Measurements from ENCODE around the gene PCNP. TPM values are rescaled to one million over a fixed set of nuclear protein-coding genes. Genes with fewer than 3 reads are reported as not detected.
"Not testable (repeated sequence)": the region's sequence is repeated elsewhere in the genome, so short reads cannot be mapped to it uniquely, and the experiment has no call there.

Gene PCNP, protein sequence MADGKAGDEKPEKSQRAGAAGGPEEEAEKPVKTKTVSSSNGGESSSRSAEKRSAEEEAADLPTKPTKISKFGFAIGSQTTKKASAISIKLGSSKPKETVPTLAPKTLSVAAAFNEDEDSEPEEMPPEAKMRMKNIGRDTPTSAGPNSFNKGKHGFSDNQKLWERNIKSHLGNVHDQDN
- polyA plus RNA-seq (2013, experiment 1 of 2; ENCODE audit: insufficient read length), result 130 TPM
- polyA plus RNA-seq (2013, experiment 2 of 2; ENCODE audit: insufficient read length), result 137 TPM

DNA sequence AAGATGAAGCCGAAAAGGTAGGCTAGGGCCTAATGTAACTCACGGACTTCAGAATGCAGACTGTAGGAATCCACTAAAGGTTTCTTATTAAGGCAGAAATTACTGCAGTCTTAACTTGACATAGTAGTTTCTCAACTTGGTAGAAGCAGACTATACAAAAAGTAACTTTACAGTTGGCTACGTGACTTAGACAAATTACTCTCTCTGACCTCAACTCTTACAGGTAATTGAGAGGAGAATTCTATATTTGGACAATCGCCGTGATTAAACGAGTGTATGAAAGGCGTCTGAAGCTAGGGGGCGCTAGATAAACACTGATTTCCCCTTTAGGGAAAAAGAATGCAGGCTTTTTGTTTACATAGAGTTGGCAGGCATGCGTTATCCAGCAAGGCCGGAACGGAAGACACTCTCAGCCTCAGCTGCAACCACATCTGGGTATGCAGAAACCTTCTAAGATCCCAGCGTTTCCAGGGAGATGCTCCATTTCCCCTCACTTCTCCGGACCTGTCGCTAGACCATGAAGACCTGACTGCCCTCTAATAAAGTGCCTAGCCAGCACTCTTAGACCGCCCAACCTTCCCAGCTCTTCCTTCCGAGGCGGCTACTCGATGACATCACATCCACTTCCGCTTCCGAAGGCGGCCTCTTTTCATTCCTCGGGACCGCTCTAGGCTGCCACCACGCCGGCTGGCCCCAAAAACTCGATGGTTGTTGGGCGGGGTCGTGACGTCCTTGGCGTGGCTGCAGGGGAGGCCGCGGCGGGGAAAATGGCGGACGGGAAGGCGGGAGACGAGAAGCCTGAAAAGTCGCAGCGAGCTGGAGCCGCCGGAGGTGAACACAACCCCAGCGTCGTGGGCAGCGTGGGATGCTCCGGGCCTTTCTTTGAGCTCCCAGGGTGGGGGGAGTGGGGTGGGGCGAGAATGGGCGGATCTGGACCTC lies at the start of gene PCNP:
Gene PCNP, plus strand, starts transcription at position 732 of the 939 bp plus-strand sequence. Its CDS starts 36 bp downstream, at position 768.
- DNase-seq, result peak; percentile 99

DNA sequence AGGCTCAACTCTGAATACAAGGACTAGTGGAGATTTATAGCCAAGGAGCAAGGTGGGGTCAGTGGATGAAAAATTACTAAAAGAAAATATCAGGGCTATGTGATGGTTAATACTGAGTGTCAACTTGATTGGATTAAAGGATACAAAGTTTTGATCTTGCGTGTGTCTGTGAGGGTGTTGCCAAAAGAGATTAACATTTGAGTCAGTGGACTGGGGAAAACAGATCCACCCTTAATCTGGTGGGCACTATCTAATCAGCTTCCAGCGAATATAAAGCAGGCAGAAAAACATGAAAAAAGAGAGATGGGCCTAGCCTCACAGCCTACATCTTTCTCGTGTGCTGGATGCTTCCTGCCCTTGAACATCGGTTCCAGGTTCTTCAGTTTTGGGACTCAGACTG lies 46.5 kb upstream of the PCNP start:
- DNase-seq, result no peak

DNA sequence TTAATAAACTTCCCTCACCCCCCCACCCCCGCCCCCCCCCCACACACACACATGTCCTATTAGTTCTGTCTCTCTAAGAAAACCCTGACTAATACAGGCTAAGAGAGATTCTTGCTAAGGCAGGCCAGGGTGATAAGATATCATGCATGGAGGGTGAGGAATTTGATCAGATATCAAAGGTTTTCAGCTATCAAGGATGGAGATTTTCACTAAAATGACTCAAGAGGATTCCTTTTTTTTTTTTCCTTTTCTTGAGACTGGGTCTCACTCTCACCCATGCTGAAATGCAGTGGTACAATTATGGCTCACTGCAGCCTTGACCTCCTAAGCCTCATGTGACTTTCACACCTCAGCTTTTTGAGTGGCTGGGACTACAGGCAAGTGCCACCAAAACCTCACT lies 46.1 kb upstream of the PCNP start:
- no peak for DNase-seq

DNA sequence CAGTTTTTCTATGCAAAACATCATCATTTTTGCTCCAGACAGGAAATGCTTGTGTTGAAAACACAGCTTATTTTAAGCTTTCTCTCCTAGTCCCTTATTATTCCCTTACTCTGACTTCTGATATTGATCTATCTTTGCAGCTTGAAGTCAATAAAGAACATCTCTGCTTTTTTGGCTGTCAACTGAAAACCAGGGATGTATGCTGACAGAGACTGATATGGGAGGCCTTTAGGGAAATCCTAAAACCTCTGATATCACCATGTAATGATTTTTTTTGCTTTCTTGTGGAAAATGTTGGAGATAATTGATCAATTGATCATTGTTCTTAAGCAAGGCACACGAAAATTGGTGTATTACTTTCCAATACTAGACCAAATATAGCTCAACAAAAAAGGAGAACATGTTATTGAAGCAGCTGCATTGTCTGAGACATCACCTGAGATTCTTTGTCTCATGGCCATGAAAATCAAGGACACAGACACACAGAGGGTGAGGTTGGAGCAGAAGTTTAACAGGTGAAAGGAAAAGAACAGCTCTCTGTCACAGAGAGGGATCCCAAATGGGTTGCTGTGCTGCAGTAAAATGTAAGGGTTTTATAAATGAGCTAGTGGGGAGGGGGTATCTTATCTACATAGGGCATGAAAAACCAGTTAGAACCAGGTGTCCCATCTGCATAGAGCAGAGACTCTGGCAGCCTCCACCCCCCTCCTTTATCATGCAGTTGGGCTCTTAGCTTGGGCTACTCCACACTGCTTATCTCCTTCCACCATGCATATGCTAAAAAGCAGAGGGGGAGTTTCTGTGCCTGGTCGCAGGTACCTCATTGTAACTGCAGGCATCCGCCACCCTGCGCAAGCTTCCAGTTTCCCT lies 43.9 kb upstream of the PCNP start:
- no peak for DNase-seq

DNA sequence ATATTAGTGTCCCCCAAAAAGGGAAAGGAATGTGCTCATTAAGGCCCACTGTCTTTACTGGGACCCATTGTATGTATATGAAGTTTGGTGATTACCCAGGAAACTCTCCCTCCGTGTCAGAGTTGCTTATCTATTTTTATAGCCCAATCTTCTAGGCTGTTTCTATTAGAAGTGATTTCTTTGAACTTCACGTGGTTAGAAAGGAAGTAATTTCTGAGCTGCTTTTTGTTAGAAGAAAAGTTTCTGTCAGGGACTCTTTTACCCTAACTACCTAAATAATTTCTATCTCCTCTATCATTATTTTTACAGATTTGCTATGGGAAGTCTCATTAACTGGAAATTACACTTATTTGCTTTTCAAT lies 43.3 kb upstream of the PCNP start:
- no peak for DNase-seq

DNA sequence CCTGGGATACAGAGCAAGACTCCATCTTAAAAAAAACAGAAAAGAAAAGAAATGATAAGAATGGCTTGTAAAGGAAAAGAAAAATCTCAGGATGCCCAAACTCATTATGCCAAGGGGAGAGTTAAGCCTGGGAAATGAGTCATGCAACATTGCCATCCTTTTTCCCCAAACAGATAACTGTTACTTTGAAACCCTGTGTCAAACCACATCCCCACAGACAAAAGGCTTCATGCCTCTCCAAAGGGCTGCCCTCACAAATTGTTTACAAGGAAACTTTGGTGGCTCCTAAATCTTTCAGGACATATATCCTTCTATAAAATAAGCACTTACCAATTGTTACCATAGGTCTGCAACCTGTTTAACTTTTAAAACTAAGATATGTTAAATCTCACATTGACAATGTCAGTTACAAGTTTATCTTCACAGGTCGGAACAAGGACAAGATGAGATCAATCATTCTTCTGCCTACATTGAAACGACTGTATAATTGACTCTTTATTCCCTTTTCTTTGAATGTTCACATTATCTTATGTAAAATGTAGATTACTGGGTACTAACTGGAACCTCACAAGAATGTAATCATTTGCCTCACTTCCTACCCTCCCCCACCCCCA lies 42.4 kb upstream of the PCNP start:
- DNase-seq, result no peak

DNA sequence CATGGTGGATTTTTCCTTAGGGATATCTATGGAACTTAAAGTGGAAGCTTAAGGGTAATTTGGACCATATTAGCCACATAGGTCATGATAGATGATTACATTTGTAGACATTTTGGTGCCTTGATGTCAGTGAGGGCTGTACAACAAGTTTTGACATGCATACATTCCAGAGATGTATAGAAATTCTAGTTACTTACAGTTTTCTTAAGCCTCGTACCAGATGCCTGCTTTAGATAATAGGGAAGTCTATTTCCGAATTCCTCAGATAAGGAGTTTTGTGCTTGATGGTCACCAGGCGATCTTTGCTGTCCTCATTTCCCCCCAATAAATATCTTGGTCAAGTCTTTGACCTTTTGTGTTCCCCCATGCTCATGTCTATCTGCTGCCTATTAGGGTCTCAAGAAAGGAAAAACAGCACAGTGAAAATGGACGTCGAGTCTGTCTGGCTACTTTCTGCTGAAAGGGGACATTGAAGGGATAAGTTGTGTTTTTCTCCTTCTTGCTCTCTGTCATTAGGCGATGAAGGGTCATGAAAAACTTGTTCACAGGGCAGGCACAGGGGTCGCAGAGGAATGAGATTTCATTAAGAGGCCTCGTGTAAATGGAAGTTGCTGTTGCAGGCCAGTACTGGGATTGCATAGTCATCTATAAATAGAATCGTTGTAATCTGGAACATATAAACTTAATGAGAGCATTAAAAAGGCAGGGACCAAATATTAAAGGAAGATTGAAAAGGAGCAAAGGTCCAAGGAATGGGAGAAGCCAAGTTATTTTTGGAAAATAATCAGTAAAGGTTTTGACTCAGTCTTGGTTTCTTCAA lies 41.0 kb upstream of the PCNP start:
- DNase-seq, result no peak

DNA sequence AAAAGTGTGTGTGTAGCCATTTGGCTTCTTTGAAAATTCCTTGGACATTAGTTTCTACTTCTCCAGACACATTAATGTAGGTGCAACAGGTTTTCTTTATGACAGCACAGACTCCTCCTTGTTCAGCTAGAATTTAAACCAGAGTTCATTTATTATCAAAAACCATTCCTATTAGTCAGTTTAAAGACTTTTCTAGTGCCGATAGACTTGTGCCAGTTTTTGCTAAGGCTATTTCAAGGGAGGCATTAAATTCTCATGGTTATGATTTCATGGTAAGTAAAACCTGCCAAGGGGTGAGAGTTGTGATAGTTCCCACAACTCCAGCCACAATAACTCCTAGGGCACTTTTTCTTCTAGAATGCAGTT lies 40.4 kb upstream of the PCNP start:
- no peak for DNase-seq

DNA sequence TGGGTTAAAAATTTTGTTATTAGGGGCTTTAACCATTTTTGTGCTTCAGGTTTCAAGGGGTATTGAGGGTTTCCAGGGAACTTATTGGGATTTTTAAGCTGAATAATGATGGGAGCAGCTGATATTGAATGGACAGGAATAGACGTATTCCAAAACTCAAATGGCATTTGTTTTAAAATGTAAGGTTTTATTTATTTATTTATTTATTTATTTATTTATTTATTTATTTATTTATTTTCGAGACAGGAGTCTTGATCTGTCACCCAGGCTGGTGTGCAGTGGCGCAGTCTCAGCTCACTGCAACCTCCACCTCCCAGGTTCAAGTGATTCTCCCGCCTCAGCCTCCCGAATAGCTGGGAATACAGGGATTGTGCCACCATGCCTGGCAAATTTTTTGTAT lies 38.8 kb upstream of the PCNP start:
- DNase-seq, result no peak

DNA sequence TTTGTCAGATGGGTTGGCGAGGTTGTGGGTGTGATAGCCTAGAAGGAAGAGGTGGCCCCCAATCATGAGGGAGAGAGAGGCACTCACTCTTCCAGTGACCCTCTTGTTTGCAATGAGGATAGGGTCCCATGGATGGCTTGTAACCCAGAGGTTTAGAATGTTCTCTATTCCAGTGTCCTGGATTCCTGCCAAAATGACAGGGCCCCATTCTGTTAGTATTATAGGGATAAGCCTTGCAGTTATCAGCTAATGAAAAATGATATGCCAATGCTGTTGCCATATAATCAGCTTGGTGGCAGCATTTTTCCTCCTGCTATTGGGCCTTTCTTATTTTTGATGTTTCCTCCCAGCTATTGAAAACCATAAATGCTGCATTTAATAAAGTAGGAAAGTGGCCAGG lies 37.7 kb upstream of the PCNP start:
- DNase-seq, result no peak

DNA sequence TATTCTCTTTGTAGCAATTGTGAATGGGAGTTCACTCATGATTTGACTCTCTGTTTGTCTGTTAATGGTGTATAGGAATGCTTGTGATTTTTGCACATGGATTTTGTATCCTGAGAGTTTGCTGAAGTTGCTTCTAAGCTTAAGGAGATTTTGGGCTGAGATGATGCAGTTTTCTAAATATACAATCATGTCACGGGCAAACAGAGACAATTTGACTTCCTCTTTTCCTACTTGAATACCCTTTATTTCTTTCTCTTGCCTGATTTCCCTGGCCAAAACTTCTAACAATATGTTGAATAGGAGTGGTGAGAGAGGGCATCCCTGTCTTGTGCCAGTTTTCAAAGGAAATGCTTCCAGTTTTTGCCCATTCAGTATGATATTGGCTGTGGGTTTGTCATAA lies 37.0 kb upstream of the PCNP start:
- DNase-seq, result not testable (repeated sequence)

DNA sequence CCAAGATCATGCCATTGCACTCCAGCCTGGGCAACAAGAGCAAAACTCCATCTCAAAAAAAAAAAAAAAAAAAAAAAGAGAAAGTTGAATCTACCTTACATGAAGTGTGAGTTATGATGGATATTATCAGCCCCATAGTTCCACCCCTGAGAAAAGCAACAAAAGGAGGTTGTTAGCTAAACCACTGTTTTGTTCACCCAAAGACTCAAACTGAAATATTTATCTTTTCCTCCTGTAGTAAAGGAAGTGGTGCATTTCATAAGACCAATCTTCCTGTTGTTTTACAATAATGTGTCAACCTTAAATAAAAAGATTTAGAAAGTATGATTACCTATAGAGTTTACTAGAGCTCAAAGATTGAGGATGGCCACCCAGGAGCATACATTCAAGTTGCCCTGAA lies 31.0 kb upstream of the PCNP start:
- DNase-seq, result no peak

DNA sequence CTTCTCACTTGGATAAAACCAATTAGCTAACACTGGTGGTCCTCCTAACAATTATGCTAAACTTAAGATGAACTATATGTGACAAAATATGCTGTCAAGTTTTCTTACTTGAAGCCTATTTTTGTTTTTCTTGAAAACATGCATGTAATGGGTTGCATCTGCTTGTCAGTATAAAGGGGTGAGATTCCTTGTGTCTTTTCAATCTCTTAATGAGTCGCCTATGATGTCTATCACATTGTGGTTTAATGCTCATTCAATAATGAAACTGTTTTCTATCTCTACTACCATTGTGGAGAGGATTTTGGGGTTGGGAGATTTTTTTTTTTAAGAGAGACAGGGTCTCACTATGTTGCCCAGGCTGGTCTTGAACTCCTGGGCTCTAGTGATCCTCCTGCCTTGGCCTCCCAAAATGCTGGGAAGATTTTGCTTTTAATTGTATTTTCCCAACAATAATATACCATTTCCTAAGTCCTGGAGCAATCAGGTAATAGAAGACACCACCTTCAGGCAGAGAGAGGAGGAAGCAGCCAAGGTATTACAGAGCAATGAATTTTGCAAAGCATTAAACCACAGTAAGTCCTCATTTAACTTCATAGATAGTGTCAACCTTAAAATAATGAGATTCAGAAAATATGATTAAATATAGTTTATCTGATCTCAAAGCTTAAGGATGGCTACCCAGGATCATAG lies 29.7 kb upstream of the PCNP start:
- no peak for DNase-seq

DNA sequence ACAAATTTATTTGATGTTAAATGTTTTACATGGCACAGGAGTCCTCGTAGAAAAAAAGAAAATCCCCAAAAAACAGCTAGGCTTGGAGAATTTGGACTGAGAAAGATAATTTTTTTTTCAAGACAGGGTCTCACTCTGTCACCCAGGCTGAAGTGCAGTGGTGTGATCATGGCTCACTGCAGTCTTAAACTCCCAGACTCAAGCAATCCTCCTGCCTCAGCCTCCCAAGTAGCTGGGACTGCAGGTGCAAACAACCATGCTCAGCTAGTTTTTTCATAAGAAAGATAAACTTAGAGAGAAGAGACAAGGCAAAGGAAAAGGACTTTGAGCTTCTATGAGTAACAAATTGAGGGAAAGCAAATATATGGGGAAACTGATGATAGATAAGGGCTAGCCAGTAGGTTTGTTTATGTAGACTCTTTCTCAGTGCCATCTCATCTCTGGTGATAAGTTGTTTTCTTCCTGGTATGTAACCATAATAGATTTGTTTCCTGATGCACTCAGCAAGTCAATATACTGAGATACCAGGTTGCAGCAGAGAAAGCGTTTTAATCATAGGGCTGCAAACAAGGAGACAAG lies 25.4 kb upstream of the PCNP start:
- no peak for DNase-seq

DNA sequence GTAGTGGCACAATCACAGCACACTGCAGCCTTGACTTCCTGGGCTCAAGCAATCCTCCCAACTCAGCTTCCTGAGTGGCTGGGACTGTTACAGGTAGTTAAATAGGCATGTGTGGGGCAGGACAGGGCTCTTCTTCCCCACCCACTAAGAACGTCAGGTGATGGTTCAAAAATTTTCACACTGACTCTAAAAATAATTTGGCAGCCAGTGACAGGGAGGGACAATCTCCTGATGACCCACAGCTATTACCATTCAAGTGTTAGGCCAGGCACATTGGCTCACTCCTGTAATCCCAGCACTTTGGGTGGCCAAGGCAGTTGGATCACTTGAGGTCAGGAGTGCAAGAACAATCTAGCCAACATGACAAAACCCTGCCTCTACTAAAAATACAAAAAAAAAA lies 24.5 kb upstream of the PCNP start:
- DNase-seq, result no peak

DNA sequence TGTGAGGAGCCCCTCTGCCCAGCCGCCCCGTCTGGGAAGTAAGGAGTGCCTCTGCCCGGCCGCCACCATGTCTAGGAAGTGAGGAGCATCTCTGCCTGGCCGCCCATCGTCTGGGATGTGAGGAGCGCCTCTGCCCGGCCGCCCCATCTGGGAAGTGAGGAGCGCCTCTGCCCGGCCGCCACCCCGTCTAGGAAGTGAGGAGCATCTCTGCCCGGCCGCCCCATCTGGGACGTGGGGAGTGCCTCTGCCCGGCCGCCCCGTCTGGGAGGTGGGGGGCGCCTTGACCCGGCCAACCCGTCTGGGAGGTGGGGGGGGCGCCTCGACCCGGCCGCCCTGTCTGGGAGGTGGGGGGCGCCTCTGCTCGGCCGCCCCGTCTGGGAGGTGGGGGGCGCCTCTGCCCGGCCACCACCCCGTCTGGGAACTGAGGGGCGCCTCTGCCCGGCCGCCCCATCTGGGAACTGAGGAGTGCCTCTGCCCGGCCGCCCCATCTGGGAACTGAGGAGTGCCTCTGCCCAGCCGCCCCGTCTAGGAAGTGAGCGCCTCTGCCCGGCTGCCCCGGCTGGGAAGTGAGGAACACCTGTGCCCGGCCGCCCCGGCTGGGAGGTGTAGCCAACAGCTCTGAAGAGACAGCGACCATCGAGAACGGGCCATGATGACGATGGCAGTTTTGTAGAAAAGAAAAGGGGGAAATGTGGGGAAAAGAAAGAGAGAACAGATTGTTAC lies 22.5 kb upstream of the PCNP start:
- not testable (repeated sequence) for DNase-seq

DNA sequence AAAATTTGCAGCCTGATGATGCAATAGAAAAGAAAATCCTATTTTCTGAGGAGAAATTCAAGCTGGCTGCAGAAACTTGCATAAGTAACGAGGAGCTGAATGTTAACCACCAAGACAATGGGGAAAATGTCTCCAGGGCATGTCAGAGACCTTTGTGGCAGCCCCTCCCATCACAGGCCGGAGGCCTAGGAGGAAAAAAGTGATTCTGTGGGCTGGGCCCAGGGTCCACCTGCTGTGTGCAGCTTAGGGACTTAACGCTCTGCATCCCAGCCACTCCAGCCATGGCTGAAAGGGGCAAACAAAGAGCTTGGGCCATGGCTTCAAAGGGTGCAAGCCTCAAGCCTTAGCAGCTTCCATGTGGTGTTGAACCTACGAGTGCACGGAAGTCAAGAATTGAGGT lies 20.6 kb upstream of the PCNP start:
- not testable (repeated sequence) for DNase-seq

DNA sequence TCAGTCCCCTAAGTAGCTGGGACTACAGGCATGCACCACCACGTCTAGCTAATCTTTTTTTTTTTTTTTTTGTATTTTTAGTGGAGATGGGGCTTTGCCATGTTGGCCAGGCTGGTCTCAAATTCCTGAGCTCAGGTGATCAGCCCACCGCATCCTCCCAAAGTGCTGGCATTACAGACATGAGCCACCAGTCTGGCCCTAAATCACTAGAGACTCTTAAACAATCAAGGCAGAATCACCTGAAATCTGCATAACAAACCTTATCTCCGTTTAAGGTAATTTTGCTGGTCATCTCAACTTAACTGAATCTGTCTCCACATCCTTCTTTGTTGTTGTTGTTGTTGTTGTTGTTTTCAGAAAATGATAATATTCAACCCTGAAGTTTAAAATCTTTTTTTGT lies 17.9 kb upstream of the PCNP start:
- no peak for DNase-seq

DNA sequence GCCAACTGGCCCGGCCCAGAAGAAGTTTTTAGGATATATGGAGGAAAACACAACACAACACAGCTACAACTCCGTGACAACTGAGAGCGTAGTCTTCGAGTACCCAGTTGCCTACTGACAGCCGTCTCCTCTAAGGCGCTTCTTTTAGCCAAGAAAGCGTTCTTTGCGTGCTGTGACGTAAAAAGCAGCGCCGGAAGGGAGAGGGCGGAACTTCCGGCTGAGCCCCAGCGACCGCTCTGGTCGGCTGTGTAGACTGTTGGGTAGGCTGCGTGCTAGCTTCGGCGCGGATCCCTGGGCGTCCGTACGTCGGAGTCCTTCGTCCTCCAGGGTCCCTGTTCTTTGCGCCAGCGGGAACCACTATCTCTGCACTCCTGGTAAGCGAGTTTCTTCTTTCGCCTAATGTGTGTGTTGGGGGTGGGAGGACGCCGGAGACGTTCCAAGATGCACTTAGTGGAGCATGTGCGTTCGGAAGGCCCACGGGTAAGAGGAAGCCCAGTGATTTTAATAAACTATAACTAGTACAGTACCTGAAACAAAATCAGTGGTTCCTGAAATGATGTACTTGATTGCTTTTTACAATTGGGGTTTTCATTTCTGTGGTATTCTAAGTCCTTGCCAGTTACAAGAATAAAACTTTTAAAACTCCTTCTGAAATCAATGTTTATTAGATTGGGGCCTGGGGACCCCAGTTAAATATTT lies 12.2 kb upstream of the PCNP start, which contains the start of gene TRMT10C:
Gene TRMT10C, plus strand, starts transcription at position 239 of the 699 bp plus-strand sequence. CDS start 2,914 bp downstream, outside the sequence.
- DNase-seq, result peak; percentile 94
